Adrenal gland (tissue), 19 donors: ENCODE results near the gene NUBP2. TPM values are rescaled to one million over a fixed set of nuclear protein-coding genes. Genes with fewer than 3 reads are reported as not detected.

Experiments used
- DNase-seq, 7 donors: peaks; one replicate each; pipeline ENCODE4 v3.0.0-alpha.2; 2019 to 2020
- H3K27ac ChIP-seq, 5 donors: fragments of 200-600 bp; sonication (generic) in 4 of 5; 1 replicate in 3 of 5; 2 replicates in 2 of 5; pipeline versions ENCODE4 v1.5.1 to v1.8.0; 2016 to 2020; ENCODE audit warnings: mild to moderate bottlenecking in 1 of 5
- H3K27me3 ChIP-seq: fragments of 200-600 bp; 2 replicates; pipeline ENCODE4 v1.8.0; 2021
- H3K36me3 ChIP-seq, 2 donors: fragments of 200-600 bp; replicated peaks in 1 of 2; 1 replicate in 1 of 2; 2 replicates in 1 of 2; pipeline versions ENCODE4 v1.5.1 to v1.8.0; 2018 to 2022
- H3K4me1 ChIP-seq, 2 donors: fragments of 200-600 bp; replicated peaks in 1 of 2; 1 replicate in 1 of 2; 2 replicates in 1 of 2; pipeline versions ENCODE4 v1.5.1 to v1.8.0; 2018 to 2021
- H3K4me3 ChIP-seq, 4 donors: fragments of 200-600 bp; sonication (generic) in 3 of 4; one replicate each; pipeline ENCODE4 v1.5.1; 2016 to 2018
- H3K9me3 ChIP-seq, 3 donors: fragments of 200-600 bp; sonication (generic) in 1 of 3; replicated peaks in 1 of 3; 1 replicate in 2 of 3; 2 replicates in 1 of 3; pipeline versions ENCODE4 v1.5.1 to v1.8.0; 2016 to 2021
- POLR2A ChIP-seq, 2 donors: fragments of 450-650 bp; IDR thresholded peaks; one replicate each; pipeline ENCODE4 v1.6.1; 2017; ENCODE audit warnings: antibody characterized with exemption in 2 of 2, mild to moderate bottlenecking in 2 of 2, moderate library complexity in 1 of 2
- WGBS, 4 donors: extraction: QIAGEN DNeasy Blood & Tissue Kit in 2 of 4; methylation state at CpG; one replicate each; pipeline versions ENCODE4 v1.1.5 to v1.1.7; 2013 to 2017; 5-methylcytosine and 5-hydroxymethylcytosine counted together
- intact Hi-C, 2 donors: fragments of 100-400 bp; cut with DNase I; formaldehyde crosslinking; loops; one replicate each; pipeline versions ENCODE4 v1.14.1 to v1.15.0; 2022 to 2023
- long read RNA-seq, 10 donors: library from polyadenylated mRNA in 3 of 10; unstranded in 2 of 10; stranded (forward) in 1 of 10; transcript quantifications; one replicate each; pipeline ENCODE4 v2.0.0 and lab custom pipeline, GENCODE V29; 2021 to 2026
- polyA plus RNA-seq, 3 donors: library from polyadenylated mRNA; stranded (reverse); fragments of 200-250 nt in 2 of 3; fragments of 350-450 nt in 1 of 3; fragmentation: Illumina TruSeq in 1 of 3; extraction: RNeasy Lipid Tissue Mini Kit (QIAGEN cat#74804) in 1 of 3; gene quantifications; one replicate each; pipeline ENCODE4 v1.2.3, GENCODE V29; 2013 to 2014
- total RNA-seq, 9 donors: library from RNA; depleted of rRNA in 4 of 9; stranded (reverse); fragments of >200 nt in 4 of 9; fragments of 120-200 nt in 1 of 9; fragmentation: NEBNext Ultra II Directional in 1 of 9; extraction: Animal tissue kit (Norgen Biotek cat#: 25700) in 1 of 9; gene quantifications; one replicate each; pipeline versions ENCODE4 v1.1.0 to v1.2.4, GENCODE V29; 2013 to 2023
- TF ChIP-seq, protein P1 (sequence below), 6 experiments: fragments of 450-650 bp in 4 of 6; fragments of 200-600 bp in 2 of 6; sonication (generic) in 1 of 6; IDR thresholded peaks; 1 replicate in 5 of 6; 2 replicates in 1 of 6; pipeline versions ENCODE4 v1.5.1 to v1.8.0; 2016 to 2021; ENCODE audit warnings: antibody characterized with exemption in 6 of 6, mild to moderate bottlenecking in 2 of 6, moderate library complexity in 1 of 6
- donor health status: healthy with polysubstance abuse.
- donor health status: Bipolar disorder and iron deficiency.
- donor health status: DM: yes; HTN: yes; CAD: no.
- donor health status: DM: no; HTN: no; CAD: no.
- donor health status: DM: no; HTN: no; CAD: no.
- donor health status: DM: yes; HTN: yes; CAD: no.

The NUBP2 gene, protein sequence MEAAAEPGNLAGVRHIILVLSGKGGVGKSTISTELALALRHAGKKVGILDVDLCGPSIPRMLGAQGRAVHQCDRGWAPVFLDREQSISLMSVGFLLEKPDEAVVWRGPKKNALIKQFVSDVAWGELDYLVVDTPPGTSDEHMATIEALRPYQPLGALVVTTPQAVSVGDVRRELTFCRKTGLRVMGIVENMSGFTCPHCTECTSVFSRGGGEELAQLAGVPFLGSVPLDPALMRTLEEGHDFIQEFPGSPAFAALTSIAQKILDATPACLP
- total RNA-seq (100 to 1,000 TPM in 4 of 9 donors, 10 to 100 TPM in 5; 51.3 to 252 (median 78.9) TPM), polyA plus RNA-seq (10 to 100 TPM in 2 of 3 donors, 1 to 10 TPM in 1; 3.0 to 84.8 (median 78.6) TPM)
- long read RNA-seq, donor 1, transcript NUBP2-215 (6 exons, 1,173 nt), result minor isoform, 9 of 29 reads
- long read RNA-seq, donor 1, transcript NUBP2-201 (7 exons, 1,413 nt), result major isoform, 18 of 29 reads
- long read RNA-seq, donor 1, partial matches to known transcripts, result 0 of 29 reads
- long read RNA-seq, donor 1, other reads (novel, unspliced or antisense), result 0 of 29 reads
- long read RNA-seq, donor 2, transcript NUBP2-201 (7 exons, 1,413 nt), result major isoform, 13 of 18 reads
- long read RNA-seq, donor 2, transcript NUBP2-215 (6 exons, 1,173 nt), result minor isoform, 5 of 18 reads
- long read RNA-seq, donor 2, partial matches to known transcripts, result 0 of 18 reads
- long read RNA-seq, donor 2, other reads (novel, unspliced or antisense), result 0 of 18 reads
- long read RNA-seq, donor 3, transcript NUBP2-201 (7 exons, 1,413 nt), result major isoform, 18 of 24 reads
- long read RNA-seq, donor 3, partial matches to known transcripts, result 0 of 24 reads
- long read RNA-seq, donor 3, other reads (novel, unspliced or antisense), result 0 of 24 reads
- long read RNA-seq, donor 4, transcript NUBP2-201 (7 exons, 1,413 nt), result major isoform, 50 of 68 reads
- long read RNA-seq, donor 4, transcript NUBP2-215 (6 exons, 1,173 nt), result minor isoform, 8 of 68 reads
- long read RNA-seq, donor 4, partial matches to known transcripts, result 3 of 68 reads
- long read RNA-seq, donor 4, other reads (novel, unspliced or antisense), result 5 of 68 reads
- long read RNA-seq, donor 5, transcript NUBP2-215 (6 exons, 1,173 nt), result minor isoform, 16 of 133 reads
- long read RNA-seq, donor 5, transcript NUBP2-201 (7 exons, 1,413 nt), result major isoform, 94 of 133 reads
- long read RNA-seq, donor 5, partial matches to known transcripts, result 6 of 133 reads
- long read RNA-seq, donor 5, other reads (novel, unspliced or antisense), result 8 of 133 reads
- long read RNA-seq, donor 6, transcript NUBP2-215 (6 exons, 1,173 nt), result minor isoform, 20 of 75 reads
- long read RNA-seq, donor 6, transcript NUBP2-201 (7 exons, 1,413 nt), result major isoform, 47 of 75 reads
- long read RNA-seq, donor 6, partial matches to known transcripts, result 1 of 75 reads
- long read RNA-seq, donor 6, other reads (novel, unspliced or antisense), result 5 of 75 reads
- long read RNA-seq, donor 7, transcript NUBP2-201 (7 exons, 1,413 nt), result major isoform, 11 of 17 reads
- long read RNA-seq, donor 7, transcript NUBP2-215 (6 exons, 1,173 nt), result minor isoform, 6 of 17 reads
- long read RNA-seq, donor 7, partial matches to known transcripts, result 0 of 17 reads
- long read RNA-seq, donor 7, other reads (novel, unspliced or antisense), result 0 of 17 reads
- long read RNA-seq, donor 8, transcript NUBP2-201 (7 exons, 1,413 nt), result major isoform, 15 of 21 reads
- long read RNA-seq, donor 8, partial matches to known transcripts, result 0 of 21 reads
- long read RNA-seq, donor 8, other reads (novel, unspliced or antisense), result 0 of 21 reads
- long read RNA-seq, donor 9, transcript NUBP2-201 (7 exons, 1,413 nt), result major isoform, 5 of 9 reads
- long read RNA-seq, donor 9, partial matches to known transcripts, result 0 of 9 reads
- long read RNA-seq, donor 9, other reads (novel, unspliced or antisense), result 0 of 9 reads
- long read RNA-seq, donor 10, transcript NUBP2-201 (7 exons, 1,413 nt), result major isoform, 17 of 23 reads
- long read RNA-seq, donor 10, transcript NUBP2-215 (6 exons, 1,173 nt), result minor isoform, 5 of 23 reads
- long read RNA-seq, donor 10, partial matches to known transcripts, result 0 of 23 reads
- long read RNA-seq, donor 10, other reads (novel, unspliced or antisense), result 0 of 23 reads

- H3K36me3 ChIP-seq, result peaks cover 0 to 33% of the 10 kb centered on the region in 2 donors
These were observed at the start of gene NUBP2, which contains the start of gene SPSB3 for GRCh38 chr16:1782408-1783264. Gene NUBP2 (plus strand): TSS chr16:1782960. CDS start chr16:1783021, 61 bp downstream. Gene SPSB3 (minus strand): TSS chr16:1782571. CDS start chr16:1781483, 1,088 bp downstream.

DNA sequence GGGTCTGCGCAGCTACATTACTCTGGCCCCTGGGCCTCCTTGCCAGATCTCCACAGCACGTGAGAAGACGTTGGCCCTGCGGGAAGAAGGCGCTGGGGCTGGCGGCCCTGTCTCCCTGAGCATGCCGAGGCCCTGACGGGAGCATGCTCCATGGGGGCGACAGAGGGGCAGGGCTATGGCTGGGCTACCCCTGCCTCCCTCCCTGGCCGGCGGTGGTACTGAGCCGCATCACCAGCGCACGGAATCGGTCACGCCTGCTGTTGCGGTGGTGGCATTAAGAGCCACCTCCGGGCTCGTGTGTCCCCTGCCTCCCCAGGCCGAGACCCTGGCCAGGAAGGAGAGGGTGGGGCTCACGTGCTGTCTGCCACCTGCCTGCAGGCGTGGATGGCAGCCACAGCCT, 48.6 kb upstream of the NUBP2 start:
- TF ChIP-seq, protein P1, sequence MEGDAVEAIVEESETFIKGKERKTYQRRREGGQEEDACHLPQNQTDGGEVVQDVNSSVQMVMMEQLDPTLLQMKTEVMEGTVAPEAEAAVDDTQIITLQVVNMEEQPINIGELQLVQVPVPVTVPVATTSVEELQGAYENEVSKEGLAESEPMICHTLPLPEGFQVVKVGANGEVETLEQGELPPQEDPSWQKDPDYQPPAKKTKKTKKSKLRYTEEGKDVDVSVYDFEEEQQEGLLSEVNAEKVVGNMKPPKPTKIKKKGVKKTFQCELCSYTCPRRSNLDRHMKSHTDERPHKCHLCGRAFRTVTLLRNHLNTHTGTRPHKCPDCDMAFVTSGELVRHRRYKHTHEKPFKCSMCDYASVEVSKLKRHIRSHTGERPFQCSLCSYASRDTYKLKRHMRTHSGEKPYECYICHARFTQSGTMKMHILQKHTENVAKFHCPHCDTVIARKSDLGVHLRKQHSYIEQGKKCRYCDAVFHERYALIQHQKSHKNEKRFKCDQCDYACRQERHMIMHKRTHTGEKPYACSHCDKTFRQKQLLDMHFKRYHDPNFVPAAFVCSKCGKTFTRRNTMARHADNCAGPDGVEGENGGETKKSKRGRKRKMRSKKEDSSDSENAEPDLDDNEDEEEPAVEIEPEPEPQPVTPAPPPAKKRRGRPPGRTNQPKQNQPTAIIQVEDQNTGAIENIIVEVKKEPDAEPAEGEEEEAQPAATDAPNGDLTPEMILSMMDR (IDR thresholded peaks at IDR 0.05), result no peak
- TF ChIP-seq POLR2A (IDR thresholded peaks at IDR 0.05), result no peak
- H3K9me3 ChIP-seq, result no peaks in the 10 kb centered on the region
- H3K27ac ChIP-seq, result no peak overlapping the region
- DNase-seq, result no peak
- H3K4me3 ChIP-seq, result no peak overlapping the region
- H3K4me1 ChIP-seq, result no peaks in the 10 kb centered on the region
- WGBS, 4 donors, result 92 to 98% (median 95%) methylated on average over 13 to 22 of the region's 22 CpGs; no CpG with 5 or more reads in 1 of the 4 donors
- H3K27me3 ChIP-seq, result no peaks in the 10 kb centered on the region
- peaks cover 0 to 37% of the 10 kb centered on the region in 2 donors for H3K36me3 ChIP-seq
- intact Hi-C loops, result no loop called here

More at GRCh38 chr16:1782408-1783264, at the start of gene NUBP2, which contains the start of gene SPSB3:
- WGBS, 4 donors, result 0 to 1% (median 0%) methylated on average over 43 to 102 of the region's 102 CpGs; no CpG with 5 or more reads in 1 of the 4 donors
- Histone ChIP-seq H3K4me1 (peaks cover 23 to 26% of the 10 kb centered on the region in 2 donors), H3K27ac (peak within 1 kb of the TSS; percentile 60 to 95 (median 84)), H3K27me3 (no peaks in the 10 kb centered on the region), H3K9me3 (no peaks in the 10 kb centered on the region), H3K4me3 (peak within 1 kb of the TSS; percentile 73 to 95 (median 82))
- intact Hi-C loops, result no loop called here
- TF ChIP-seq POLR2A (IDR thresholded peaks at IDR 0.05), result peak; percentile 55 to 75
- TF ChIP-seq, protein P1 (IDR thresholded peaks at IDR 0.05), result no peak
- peak; percentile 100 for DNase-seq
